Kidney epithelial cell (primary cell): ENCODE results near the gene ARHGEF1. TPM values are rescaled to one million over a fixed set of nuclear protein-coding genes. Genes with fewer than 3 reads are reported as not detected.

Experiments used
- DNase-seq: peaks from one replicate; pipeline ENCODE4 v3.0.0-alpha.2; 2010; ENCODE audit warnings: low read depth
- H3K27me3 ChIP-seq: 2 replicates; pipeline ENCODE4 v1.6.0; 2011; ENCODE audit warnings: low read length; ENCODE audit not compliant: control insufficient read depth, insufficient read depth
- H3K36me3 ChIP-seq: 2 replicates; pipeline ENCODE4 v1.5.1; 2011; ENCODE audit warnings: low read length; ENCODE audit not compliant: control insufficient read depth, insufficient read depth
- H3K4me3 ChIP-seq: 2 replicates; pipeline ENCODE4 v1.5.1; 2011; ENCODE audit warnings: low read depth, mild to moderate bottlenecking, control low read depth, low read length
- total RNA-seq: library from RNA; depleted of rRNA; stranded (reverse); fragments of >200 nt; gene quantifications from 2 replicates; pipeline ENCODE4 v1.2.3, GENCODE V29; 2015
- TF ChIP-seq, protein P1 (sequence below): IDR thresholded peaks from 2 replicates; pipeline ENCODE4 v1.5.1; 2011; ENCODE audit warnings: mild to moderate bottlenecking, moderate library complexity, low read length, control low read depth, inconsistent platforms; ENCODE audit not compliant: insufficient read depth, poor library complexity, severe bottlenecking

Gene ARHGEF1
- total RNA-seq, 1 donor from 2014 or later = 72.2 TPM

- H3K36me3 ChIP-seq = no peaks in the 10 kb centered on the region
- no peak for DNase-seq
- TF ChIP-seq, protein P1, sequence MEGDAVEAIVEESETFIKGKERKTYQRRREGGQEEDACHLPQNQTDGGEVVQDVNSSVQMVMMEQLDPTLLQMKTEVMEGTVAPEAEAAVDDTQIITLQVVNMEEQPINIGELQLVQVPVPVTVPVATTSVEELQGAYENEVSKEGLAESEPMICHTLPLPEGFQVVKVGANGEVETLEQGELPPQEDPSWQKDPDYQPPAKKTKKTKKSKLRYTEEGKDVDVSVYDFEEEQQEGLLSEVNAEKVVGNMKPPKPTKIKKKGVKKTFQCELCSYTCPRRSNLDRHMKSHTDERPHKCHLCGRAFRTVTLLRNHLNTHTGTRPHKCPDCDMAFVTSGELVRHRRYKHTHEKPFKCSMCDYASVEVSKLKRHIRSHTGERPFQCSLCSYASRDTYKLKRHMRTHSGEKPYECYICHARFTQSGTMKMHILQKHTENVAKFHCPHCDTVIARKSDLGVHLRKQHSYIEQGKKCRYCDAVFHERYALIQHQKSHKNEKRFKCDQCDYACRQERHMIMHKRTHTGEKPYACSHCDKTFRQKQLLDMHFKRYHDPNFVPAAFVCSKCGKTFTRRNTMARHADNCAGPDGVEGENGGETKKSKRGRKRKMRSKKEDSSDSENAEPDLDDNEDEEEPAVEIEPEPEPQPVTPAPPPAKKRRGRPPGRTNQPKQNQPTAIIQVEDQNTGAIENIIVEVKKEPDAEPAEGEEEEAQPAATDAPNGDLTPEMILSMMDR = no peak
- H3K4me3 ChIP-seq = no peak overlapping the region
- no peaks in the 10 kb centered on the region for H3K27me3 ChIP-seq
These were observed 37.9 kb upstream of the ARHGEF1 start for GRCh38 chr19:41845051-41845590.

DNA sequence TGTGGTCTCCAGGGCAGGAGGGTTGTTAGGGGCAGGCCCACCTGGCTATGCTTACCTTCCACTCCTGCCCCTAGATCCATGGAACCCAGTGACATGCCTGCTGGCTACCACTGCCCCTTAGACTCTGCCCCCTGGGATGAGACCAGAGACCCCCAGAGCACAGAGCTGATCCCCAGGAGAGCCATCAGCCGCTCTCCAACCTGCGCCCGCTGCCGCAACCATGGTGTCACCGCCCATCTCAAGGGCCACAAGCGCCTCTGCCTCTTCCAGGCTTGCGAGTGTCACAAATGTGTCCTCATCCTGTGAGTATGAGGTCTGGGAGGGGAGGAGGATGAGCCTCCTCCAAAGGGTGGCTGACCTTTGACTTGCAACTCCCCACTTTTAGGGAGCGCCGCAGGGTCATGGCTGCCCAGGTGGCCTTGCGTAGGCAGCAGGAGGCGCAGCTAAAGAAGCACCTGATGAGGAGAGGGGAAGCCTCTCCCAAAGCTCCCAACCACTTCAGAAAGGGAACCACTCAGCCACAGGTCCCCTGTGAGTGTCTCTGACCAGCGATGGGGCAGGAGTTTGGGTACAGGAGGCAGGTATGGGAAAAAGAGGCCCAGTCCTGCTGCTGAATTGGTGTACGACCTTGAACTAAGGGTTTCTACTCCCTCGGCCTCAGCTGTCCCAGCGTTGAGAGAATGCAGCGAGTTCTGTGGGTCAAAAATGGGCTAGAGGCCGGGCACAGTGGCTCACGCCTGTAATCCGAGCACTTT is 35.5 kb upstream of the ARHGEF1 start:
- Histone ChIP-seq H3K36me3 (no peaks in the 10 kb centered on the region), H3K4me3 (no peak overlapping the region), H3K27me3 (peaks cover 5% of the 10 kb centered on the region)
- TF ChIP-seq, protein P1 = no peak
- DNase-seq = no peak

DNA sequence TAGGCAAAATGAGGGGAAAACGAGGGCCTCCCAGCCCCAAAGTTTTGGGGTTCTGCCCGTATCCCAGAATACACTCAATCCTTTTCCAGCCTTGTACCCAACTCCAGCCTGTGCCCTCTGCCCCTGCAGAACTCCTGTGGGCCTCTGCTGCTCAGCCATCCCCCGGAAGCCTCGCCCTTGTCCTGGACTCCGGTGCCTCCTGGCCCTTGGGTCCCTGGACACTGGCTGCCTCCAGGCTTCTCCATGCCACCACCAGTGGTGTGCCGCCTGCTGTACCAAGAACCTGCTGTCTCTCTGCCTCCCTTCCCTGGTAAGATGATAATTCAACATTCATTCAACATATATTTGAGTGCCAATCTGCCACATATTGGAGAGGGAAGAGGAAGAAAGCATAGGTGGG is 34.3 kb upstream of the ARHGEF1 start:
- no peak for DNase-seq
- TF ChIP-seq, protein P1 = no peak
- no peak overlapping the region for H3K4me3 ChIP-seq

GRCh38 chr19:41849067-41849466 is 33.9 kb upstream of the ARHGEF1 start:
- TF ChIP-seq, protein P1 = no peak
- no peaks in the 10 kb centered on the region for H3K36me3 ChIP-seq
- H3K4me3 ChIP-seq = no peak overlapping the region
- H3K27me3 ChIP-seq = peaks cover 7% of the 10 kb centered on the region
- DNase-seq = no peak

More for the DNA sequence above, 34.3 kb upstream of the ARHGEF1 start:
- H3K36me3 ChIP-seq = no peaks in the 10 kb centered on the region
- peaks cover 5% of the 10 kb centered on the region for H3K27me3 ChIP-seq

GRCh38 chr19:41850381-41850780 is 32.6 kb upstream of the ARHGEF1 start:
- H3K27me3 ChIP-seq = peaks cover 9% of the 10 kb centered on the region
- no peaks in the 10 kb centered on the region for H3K36me3 ChIP-seq
- H3K4me3 ChIP-seq = no peak overlapping the region
- no peak for DNase-seq
- TF ChIP-seq, protein P1 = no peak
